Nephron (organoid): ENCODE measurements around the gene FGGY.

Experiments used
- H3K27ac Mint-ChIP-seq, 3 experiments: 2 replicates each; pipeline ENCODE4 v1.8.0; 2020; ENCODE audit warnings: mixed read lengths in 3 of 3, mild to moderate bottlenecking in 2 of 3, moderate library complexity in 1 of 3
- H3K27me3 Mint-ChIP-seq: 2 replicates; pipeline ENCODE4 v1.8.0; 2021; ENCODE audit warnings: low read depth, mild to moderate bottlenecking, moderate library complexity, mixed read lengths
- H3K36me3 Mint-ChIP-seq: 2 replicates; pipeline ENCODE4 v1.8.0; 2020; ENCODE audit warnings: low read depth, mixed read lengths
- H3K4me1 Mint-ChIP-seq: 2 replicates; pipeline ENCODE4 v1.8.0; 2020; ENCODE audit warnings: mixed read lengths
- H3K4me3 Mint-ChIP-seq, 3 experiments: 2 replicates each; pipeline ENCODE4 v1.8.0; 2020; ENCODE audit warnings: mild to moderate bottlenecking in 3 of 3, mixed read lengths in 3 of 3, moderate library complexity in 2 of 3
- H3K9me3 Mint-ChIP-seq: 2 replicates; pipeline ENCODE4 v1.8.0; 2020; ENCODE audit warnings: mixed read lengths
- CTCF ChIP-seq, 3 experiments: fragments of 200-600 bp; sonication (generic); IDR thresholded peaks; one replicate each; pipeline ENCODE4 v1.5.0; 2021; ENCODE audit warnings: antibody characterized with exemption in 3 of 3; ENCODE audit not compliant: unreplicated experiment in 3 of 3

The FGGY gene

GRCh38 chr1:59769736-59770095 lies 472.8 kb downstream of the FGGY start:
- Mint-ChIP-seq H3K27ac (no peak overlapping the region), H3K36me3 (no peaks in the 10 kb centered on the region), H3K27me3 (no peaks in the 10 kb centered on the region), H3K4me1 (peaks cover 16% of the 10 kb centered on the region), H3K9me3 (no peaks in the 10 kb centered on the region), H3K4me3 (no peak overlapping the region)
- no peak for TF ChIP-seq CTCF (IDR thresholded peaks at IDR 0.05; ENCODE audit: unreplicated experiment in 3 of 3)

GRCh38 chr1:59771361-59771760 lies 474.5 kb downstream of the FGGY start:
- Mint-ChIP-seq H3K9me3 (no peaks in the 10 kb centered on the region), H3K4me1 (peaks cover 11% of the 10 kb centered on the region), H3K27me3 (no peaks in the 10 kb centered on the region), H3K36me3 (no peaks in the 10 kb centered on the region), H3K4me3 (no peak overlapping the region), H3K27ac (no peak overlapping the region)
- TF ChIP-seq CTCF (IDR thresholded peaks at IDR 0.05; ENCODE audit: unreplicated experiment in 3 of 3): no peak

GRCh38 chr1:59775480-59775879 lies 478.6 kb downstream of the FGGY start:
- Mint-ChIP-seq H3K36me3 (no peaks in the 10 kb centered on the region), H3K4me3 (no peak overlapping the region), H3K27ac (no peak overlapping the region), H3K9me3 (no peaks in the 10 kb centered on the region), H3K4me1 (no peaks in the 10 kb centered on the region), H3K27me3 (peaks cover 4% of the 10 kb centered on the region)
- TF ChIP-seq CTCF (IDR thresholded peaks at IDR 0.05; ENCODE audit: unreplicated experiment in 3 of 3): no peak

GRCh38 chr1:59776960-59777852 lies 480.3 kb downstream of the FGGY start:
- peaks cover 4% of the 10 kb centered on the region for H3K27me3 Mint-ChIP-seq
- no peak for TF ChIP-seq CTCF (IDR thresholded peaks at IDR 0.05; ENCODE audit: unreplicated experiment in 3 of 3)
- H3K27ac Mint-ChIP-seq: no peak overlapping the region
- H3K4me3 Mint-ChIP-seq: no peak overlapping the region
- no peaks in the 10 kb centered on the region for H3K9me3 Mint-ChIP-seq
- H3K4me1 Mint-ChIP-seq: no peaks in the 10 kb centered on the region
- no peaks in the 10 kb centered on the region for H3K36me3 Mint-ChIP-seq

GRCh38 chr1:59779949-59780348 lies 483.1 kb downstream of the FGGY start:
- Mint-ChIP-seq H3K36me3 (no peaks in the 10 kb centered on the region), H3K27ac (no peak overlapping the region), H3K4me1 (no peaks in the 10 kb centered on the region), H3K4me3 (no peak overlapping the region), H3K9me3 (no peaks in the 10 kb centered on the region), H3K27me3 (peaks cover 4% of the 10 kb centered on the region)
- no peak for TF ChIP-seq CTCF (IDR thresholded peaks at IDR 0.05; ENCODE audit: unreplicated experiment in 3 of 3)

GRCh38 chr1:59788825-59789224 lies 491.9 kb downstream of the FGGY start:
- Mint-ChIP-seq H3K36me3 (no peaks in the 10 kb centered on the region), H3K9me3 (peaks cover 32% of the 10 kb centered on the region), H3K4me3 (no peak overlapping the region), H3K27me3 (no peaks in the 10 kb centered on the region), H3K4me1 (no peaks in the 10 kb centered on the region), H3K27ac (no peak overlapping the region)
- no peak for TF ChIP-seq CTCF (IDR thresholded peaks at IDR 0.05; ENCODE audit: unreplicated experiment in 3 of 3)
